GM12878 (cell line): Measurements from ENCODE around the gene GGN. TPM values are rescaled to one million over a fixed set of nuclear protein-coding genes. Genes with fewer than 3 reads are reported as not detected.

Source experiments
- ATAC-seq: fragments of 200-7000 bp; cut with Tn5 transposase; 3 replicates; pipeline ENCODE4 v1.9.1; 2020; ENCODE audit warnings: mild to moderate bottlenecking, moderate library complexity
- BruUV-seq: library from RNA; stranded (reverse); fragments of 400-500 nt; replicated peaks from 2 replicates; lab custom pipeline; 2021; lab: Mats Ljungman, UMichigan
- CTCF ChIA-PET: fragments of 300-600 bp; sonication (Branson Sonifier 250); formaldehyde crosslinking; extraction: SDS; loops from one replicate; lab custom pipeline; 2021; ENCODE audit warnings: inconsistent platforms; lab: Yijun Ruan, JAX
- POLR2A ChIA-PET: fragments of 350-600 bp; formaldehyde crosslinking; extraction: SDS; loops from one replicate; lab custom pipeline; 2021; ENCODE audit warnings: inconsistent platforms; lab: Charles Lee
- RAD21 ChIA-PET: fragments of 300-600 bp; sonication (Branson Sonifier 250); formaldehyde crosslinking; loops from one replicate; lab custom pipeline; 2023; ENCODE audit warnings: antibody characterized with exemption; ENCODE audit not compliant: unreplicated experiment; lab: Charles Lee
- SMC1A ChIA-PET: fragments of 300-600 bp; sonication (Branson Sonifier 250); formaldehyde crosslinking; loops from one replicate; lab custom pipeline; 2023; ENCODE audit not compliant: unreplicated experiment, uncharacterized antibody; lab: Charles Lee
- DNase-seq: peaks from one replicate; pipeline ENCODE4 v3.0.0-alpha.2; 2011; ENCODE audit warnings: low read depth, low spot score
- FAIRE-seq: peaks from 3 replicates; lab custom pipeline; 2011; peaks lifted over from hg19 to GRCh38; lab: Jason Lieb, UNC
- H2AFZ ChIP-seq: 2 replicates; pipeline ENCODE4 v1.6.0; 2011; ENCODE audit warnings: low read depth, low read length, control low read depth; ENCODE audit not compliant: control insufficient read depth
- H3K27ac ChIP-seq: 2 replicates; pipeline ENCODE4 v1.5.1; 2011; ENCODE audit warnings: control low read depth; ENCODE audit not compliant: control insufficient read depth, insufficient read depth
- H3K27me3 ChIP-seq, 2 experiments: replicated peaks in 1 of 2; 2 replicates each; pipeline versions ENCODE4 v1.6.0 to v1.6.1; 2011; ENCODE audit warnings: low read length in 1 of 2; ENCODE audit not compliant: control insufficient read depth in 2 of 2, insufficient read depth in 2 of 2
- H3K36me3 ChIP-seq, 2 experiments: 2 replicates each; pipeline ENCODE4 v1.5.1; 2011; ENCODE audit warnings: low read length in 1 of 2; ENCODE audit not compliant: control insufficient read depth in 2 of 2, insufficient read depth in 2 of 2
- H3K4me1 ChIP-seq: 2 replicates; pipeline ENCODE4 v1.6.1; 2011; ENCODE audit warnings: mild to moderate bottlenecking, low read length, moderate library complexity, mixed read lengths; ENCODE audit not compliant: control insufficient read depth, insufficient read depth
- H3K4me2 ChIP-seq: 2 replicates; pipeline ENCODE4 v1.6.0; 2011; ENCODE audit warnings: control low read depth; ENCODE audit not compliant: control insufficient read depth, insufficient read depth
- H3K4me3 ChIP-seq: fragments of 200-600 bp; sonication (generic); 2 replicates; pipeline ENCODE4 v1.5.1; 2016
- H3K79me2 ChIP-seq: 2 replicates; pipeline ENCODE4 v1.6.0; 2011; ENCODE audit warnings: low read length; ENCODE audit not compliant: control insufficient read depth, insufficient read depth
- H3K9ac ChIP-seq: 2 replicates; pipeline ENCODE4 v1.8.0; 2011; ENCODE audit warnings: low read length, control low read depth, mixed read lengths; ENCODE audit not compliant: control insufficient read depth, insufficient read depth
- H3K9me3 ChIP-seq: replicated peaks from 3 replicates; pipeline ENCODE4 v1.5.1; 2011; ENCODE audit warnings: mild to moderate bottlenecking, low read length; ENCODE audit not compliant: control insufficient read depth, insufficient read depth
- H4K20me1 ChIP-seq: 2 replicates; pipeline ENCODE4 v1.6.0; 2011; ENCODE audit not compliant: control insufficient read depth, insufficient read depth
- ELK1 ChIP-seq: IDR thresholded peaks from 2 replicates; pipeline ENCODE4 v1.6.1; 2012; ENCODE audit warnings: low read depth, low read length, improper control_type of control experiment
- ESRRA ChIP-seq: IDR thresholded peaks from 2 replicates; pipeline ENCODE4 v1.6.1; 2012; ENCODE audit warnings: mild to moderate bottlenecking, low read length, improper control_type of control experiment
- FOS ChIP-seq: IDR thresholded peaks from 3 replicates; pipeline ENCODE4 v1.6.1; 2011; ENCODE audit warnings: borderline replicate concordance; ENCODE audit not compliant: insufficient read length; ENCODE audit errors: extremely low read depth
- HDAC6 ChIP-seq: fragments of 200-600 bp; sonication (generic); IDR thresholded peaks from one replicate; pipeline ENCODE4 v1.8.0; 2017; ENCODE audit warnings: antibody characterized with exemption; ENCODE audit not compliant: unreplicated experiment
- IKZF2 ChIP-seq, 2 experiments: fragments of 450-650 bp; IDR thresholded peaks; 2 replicates each; pipeline ENCODE4 v1.6.1; 2017; ENCODE audit warnings: mild to moderate bottlenecking in 2 of 2, moderate library complexity in 2 of 2
- KAT2A ChIP-seq: conservative IDR thresholded peaks from 2 replicates; pipeline ENCODE4 v1.6.1; 2011; ENCODE audit warnings: low read depth, low read length; ENCODE audit not compliant: control insufficient read depth
- MXI1 ChIP-seq: fragments of 150-350 bp; IDR thresholded peaks from 2 replicates; pipeline ENCODE4 v1.6.1; 2011; ENCODE audit warnings: low read depth, mild to moderate bottlenecking, inconsistent platforms, low read length, improper control_type of control experiment
- RFX5 ChIP-seq: IDR thresholded peaks from 2 replicates; pipeline ENCODE4 v1.6.1; 2011; ENCODE audit warnings: low read depth, low read length, improper control_type of control experiment
- SP1 ChIP-seq: IDR thresholded peaks from one replicate; pipeline ENCODE4 v1.6.1; 2011; ENCODE audit warnings: low read depth, low read length
- TBL1XR1 ChIP-seq: IDR thresholded peaks from 2 replicates; pipeline ENCODE4 v1.6.1; 2012; ENCODE audit warnings: low read depth, low read length, improper control_type of control experiment
- TCF12 ChIP-seq: IDR thresholded peaks from 2 replicates; pipeline ENCODE4 v1.6.1; 2011; ENCODE audit warnings: low read depth, mild to moderate bottlenecking, low read length
- WGBS: methylation state at CpG from one replicate; pipeline ENCODE4 v1.1.6; 2016; ENCODE audit warnings: low lambda C conversion rate; ENCODE audit not compliant: insufficient replicate concordance, insufficient coverage; ENCODE audit errors: missing lambda C conversion rate; 5-methylcytosine and 5-hydroxymethylcytosine counted together
- in situ Hi-C: fragments of 300-500 bp; cut with MboI; formaldehyde crosslinking; loops from 9 replicates; pipeline ENCODE4 v1.14.3; 2018; ENCODE audit warnings: mixed read lengths
- intact Hi-C: fragments of 100-400 bp; cut with micrococcal nuclease; formaldehyde crosslinking; loops from one replicate; pipeline ENCODE4 v1.14.2; 2022; ENCODE audit not compliant: unreplicated experiment
- polyA plus RNA-seq, 11 experiments: library from polyadenylated mRNA; depleted of rRNA in 4 of 11; unstranded in 6 of 11; stranded (reverse) in 5 of 11; fragments of >200 nt; fragmentation: Nextera tagmentation in 4 of 11; fragmentation: Illumina TruSeq in 1 of 11; extraction: Ambion mirVana in 4 of 11; extraction: Trizol in 1 of 11; gene quantifications; 1 replicate in 1 of 11; 2 replicates in 10 of 11; pipeline versions ENCODE4 v1.2.1 to v1.2.3, GENCODE V29; 2011 to 2016; ENCODE audit warnings: inconsistent platforms in 2 of 11, missing spikeins in 2 of 11, low read depth in 1 of 11
- total RNA-seq, 4 experiments: library from RNA; depleted of rRNA in 3 of 4; stranded (reverse); fragments of >200 nt in 3 of 4; fragmentation: Illumina TruSeq in 1 of 4; extraction: Trizol in 1 of 4; gene quantifications; 2 replicates each; pipeline versions ENCODE4 v1.2.1 to v1.2.3, GENCODE V29; 2013 to 2021
- TF ChIP-seq, protein P1 (sequence below): fragments of 450-650 bp; IDR thresholded peaks from 2 replicates; pipeline ENCODE4 v1.6.1; 2017; ENCODE audit warnings: mild to moderate bottlenecking, moderate library complexity

Gene GGN
- total and polyA plus RNA-seq, 10 of the 15 experiments (the other 5 are each of a cell fraction or from before 2014, with no cell fraction given): not detected

DNA sequence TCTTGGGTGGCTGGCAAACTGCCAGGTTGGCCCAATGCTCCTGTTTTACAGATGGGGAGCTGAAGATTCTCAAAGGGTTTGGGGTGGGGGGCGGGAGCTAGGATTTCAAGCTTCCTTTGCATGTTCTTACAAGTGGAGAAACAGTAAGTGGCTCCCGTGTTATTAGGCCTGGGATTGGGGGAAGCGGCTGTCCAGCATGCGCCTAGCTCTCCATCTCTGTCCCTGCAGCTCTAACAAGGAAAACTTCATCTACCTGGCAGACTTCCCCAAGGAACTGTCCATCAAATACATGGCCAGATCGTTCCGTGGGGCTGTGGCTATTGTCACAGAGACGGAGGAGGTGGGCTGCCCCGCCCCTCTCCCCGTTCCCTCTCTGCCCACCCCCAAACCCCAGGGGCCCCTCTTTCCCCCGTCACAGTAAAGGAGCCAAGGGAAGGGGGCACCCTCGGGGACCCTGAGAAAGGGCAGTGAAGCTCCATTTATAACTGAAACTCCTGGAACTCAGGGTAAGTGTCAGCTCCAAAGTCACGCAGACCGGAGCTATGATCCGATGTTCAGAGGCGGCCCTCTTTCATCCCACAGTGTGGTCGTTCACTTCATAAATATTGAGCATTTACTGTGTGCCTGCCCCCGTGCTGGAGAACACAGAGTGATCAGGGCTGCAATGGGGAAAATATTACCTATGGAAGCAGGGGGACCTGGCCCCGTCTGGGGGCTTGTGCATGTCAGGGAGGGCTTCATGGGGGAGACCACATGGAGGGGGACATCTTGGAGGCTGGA lies 28.4 kb downstream of the GGN start (continued):
- no peak for TF ChIP-seq IKZF2 (IDR thresholded peaks at IDR 0.05)

DNA sequence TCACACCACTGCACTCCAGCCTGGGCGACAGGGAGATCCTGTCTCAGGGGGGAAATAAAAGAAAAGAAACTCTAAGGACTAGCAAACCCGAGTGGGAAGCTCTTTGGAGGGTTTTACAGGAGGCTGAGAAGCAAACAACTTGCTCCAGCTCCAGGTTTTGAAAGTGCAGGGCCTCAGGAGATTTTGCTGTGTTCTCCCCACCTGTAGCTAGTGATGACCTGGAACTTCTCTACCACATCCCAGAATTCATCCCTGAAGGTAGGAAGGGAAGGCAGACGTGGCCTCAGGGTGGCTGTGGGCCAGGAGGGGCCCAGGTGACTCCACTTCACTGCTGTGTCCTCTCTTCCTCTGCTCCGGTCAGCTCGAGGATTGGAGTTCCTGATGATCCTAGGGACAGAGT lies 29.8 kb downstream of the GGN start:
- 35% methylated on average over 5 of the region's 5 CpGs for WGBS
- H3K9me3 ChIP-seq: no peaks in the 10 kb centered on the region
- no peak for ATAC-seq
- H3K4me3 ChIP-seq: no peak overlapping the region
- no peak for DNase-seq
- H3K27ac ChIP-seq: no peak overlapping the region
- no peaks in the 10 kb centered on the region for H4K20me1 ChIP-seq
- ChIA-PET POLR2A (no interaction called here), RAD21 (interaction anchor here (1.3 kb wide), 1 partner anchor 16 kb away, joined by 4 read pairs; the partner anchor contains the start of gene PSMD8), SMC1A (no interaction called here), CTCF (interaction anchor here (0.6 to 0.9 kb wide), 2 partner anchors 11 to 1276 kb away, joined by 3 to 4 read pairs; no protein-coding TSS in a partner anchor)
- intact Hi-C loops (no loop called here), in situ Hi-C loops (no loop called here)
- no peak overlapping the region for H3K9ac ChIP-seq
- FAIRE-seq: no peak
- TF ChIP-seq, protein P1, sequence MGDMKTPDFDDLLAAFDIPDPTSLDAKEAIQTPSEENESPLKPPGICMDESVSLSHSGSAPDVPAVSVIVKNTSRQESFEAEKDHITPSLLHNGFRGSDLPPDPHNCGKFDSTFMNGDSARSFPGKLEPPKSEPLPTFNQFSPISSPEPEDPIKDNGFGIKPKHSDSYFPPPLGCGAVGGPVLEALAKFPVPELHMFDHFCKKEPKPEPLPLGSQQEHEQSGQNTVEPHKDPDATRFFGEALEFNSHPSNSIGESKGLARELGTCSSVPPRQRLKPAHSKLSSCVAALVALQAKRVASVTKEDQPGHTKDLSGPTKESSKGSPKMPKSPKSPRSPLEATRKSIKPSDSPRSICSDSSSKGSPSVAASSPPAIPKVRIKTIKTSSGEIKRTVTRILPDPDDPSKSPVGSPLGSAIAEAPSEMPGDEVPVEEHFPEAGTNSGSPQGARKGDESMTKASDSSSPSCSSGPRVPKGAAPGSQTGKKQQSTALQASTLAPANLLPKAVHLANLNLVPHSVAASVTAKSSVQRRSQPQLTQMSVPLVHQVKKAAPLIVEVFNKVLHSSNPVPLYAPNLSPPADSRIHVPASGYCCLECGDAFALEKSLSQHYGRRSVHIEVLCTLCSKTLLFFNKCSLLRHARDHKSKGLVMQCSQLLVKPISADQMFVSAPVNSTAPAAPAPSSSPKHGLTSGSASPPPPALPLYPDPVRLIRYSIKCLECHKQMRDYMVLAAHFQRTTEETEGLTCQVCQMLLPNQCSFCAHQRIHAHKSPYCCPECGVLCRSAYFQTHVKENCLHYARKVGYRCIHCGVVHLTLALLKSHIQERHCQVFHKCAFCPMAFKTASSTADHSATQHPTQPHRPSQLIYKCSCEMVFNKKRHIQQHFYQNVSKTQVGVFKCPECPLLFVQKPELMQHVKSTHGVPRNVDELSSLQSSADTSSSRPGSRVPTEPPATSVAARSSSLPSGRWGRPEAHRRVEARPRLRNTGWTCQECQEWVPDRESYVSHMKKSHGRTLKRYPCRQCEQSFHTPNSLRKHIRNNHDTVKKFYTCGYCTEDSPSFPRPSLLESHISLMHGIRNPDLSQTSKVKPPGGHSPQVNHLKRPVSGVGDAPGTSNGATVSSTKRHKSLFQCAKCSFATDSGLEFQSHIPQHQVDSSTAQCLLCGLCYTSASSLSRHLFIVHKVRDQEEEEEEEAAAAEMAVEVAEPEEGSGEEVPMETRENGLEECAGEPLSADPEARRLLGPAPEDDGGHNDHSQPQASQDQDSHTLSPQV: no peak
- TF ChIP-seq KAT2A (no peak), MXI1 (no peak), ESRRA (no peak), SP1 (no peak), TBL1XR1 (no peak), RFX5 (no peak), TCF12 (no peak), ELK1 (no peak), FOS (no peak), HDAC6 (no peak)
- H3K36me3 ChIP-seq: no peaks in the 10 kb centered on the region
- H3K4me2 ChIP-seq: no peak overlapping the region
- no peaks in the 10 kb centered on the region for H3K79me2 ChIP-seq
- no peaks in the 10 kb centered on the region; a peak in 2 of 4 replicates for H3K27me3 ChIP-seq
- no peak overlapping the region for H2AFZ ChIP-seq
- no peaks in the 10 kb centered on the region; the same call in 1 of the 2 replicates for H3K4me1 ChIP-seq
- BruUV-seq: no TSS peak
